WTC11 (cell line): ENCODE data around the gene GFOD1.

Experiments
- TF ChIP-seq, protein P1 (sequence below): fragments of 200-600 bp; IDR thresholded peaks from 2 replicates; pipeline ENCODE4 v1.8.0; 2022; ENCODE audit warnings: antibody characterized with exemption
- TF ChIP-seq, protein P2 (sequence below): sonication (generic); formaldehyde crosslinking; IDR thresholded peaks from 2 replicates; pipeline ENCODE4 v1.8.1; 2023; ENCODE audit warnings: mild to moderate bottlenecking, missing genetic modification reagents, moderate library complexity

DNA sequence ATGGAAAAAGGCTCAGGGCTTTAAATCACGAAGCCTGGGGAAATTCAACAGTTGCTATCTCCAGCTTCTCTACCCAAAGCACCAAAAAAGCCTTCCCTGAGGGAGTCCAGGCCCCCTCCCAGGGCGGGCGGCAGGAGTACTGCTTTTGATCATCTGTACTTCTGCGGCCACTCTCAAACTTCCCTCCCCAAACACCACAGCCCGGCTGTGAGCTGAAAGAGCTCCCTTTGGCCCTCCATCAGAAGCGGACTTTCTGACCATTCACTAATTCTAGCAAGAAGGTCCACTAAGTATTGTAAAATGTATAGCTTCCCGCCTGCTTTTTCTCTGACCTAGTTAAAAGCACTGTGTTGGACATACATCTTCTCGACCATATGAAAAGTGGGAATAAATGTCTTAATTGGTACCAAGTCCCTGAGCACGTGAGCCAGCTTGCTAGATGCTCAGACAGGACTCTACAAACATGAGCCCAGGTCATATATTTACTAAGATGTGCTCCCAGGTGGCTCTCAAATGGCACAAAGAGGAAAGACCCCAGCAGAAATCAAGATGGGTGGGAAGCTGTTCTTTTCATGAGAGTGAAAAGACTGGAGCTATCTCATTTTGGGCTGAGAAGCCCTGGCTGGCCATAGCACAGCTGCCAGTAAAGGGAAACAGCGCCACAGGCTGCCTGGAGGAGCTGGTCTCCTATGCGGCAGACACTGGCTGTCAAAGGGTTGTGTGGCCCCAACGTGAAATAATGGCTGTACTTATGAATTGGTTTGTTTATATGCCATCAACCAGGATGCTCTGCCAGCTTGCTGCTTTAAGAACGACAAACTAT is 58.6 kb downstream of the GFOD1 start:
- TF ChIP-seq, protein P1, sequence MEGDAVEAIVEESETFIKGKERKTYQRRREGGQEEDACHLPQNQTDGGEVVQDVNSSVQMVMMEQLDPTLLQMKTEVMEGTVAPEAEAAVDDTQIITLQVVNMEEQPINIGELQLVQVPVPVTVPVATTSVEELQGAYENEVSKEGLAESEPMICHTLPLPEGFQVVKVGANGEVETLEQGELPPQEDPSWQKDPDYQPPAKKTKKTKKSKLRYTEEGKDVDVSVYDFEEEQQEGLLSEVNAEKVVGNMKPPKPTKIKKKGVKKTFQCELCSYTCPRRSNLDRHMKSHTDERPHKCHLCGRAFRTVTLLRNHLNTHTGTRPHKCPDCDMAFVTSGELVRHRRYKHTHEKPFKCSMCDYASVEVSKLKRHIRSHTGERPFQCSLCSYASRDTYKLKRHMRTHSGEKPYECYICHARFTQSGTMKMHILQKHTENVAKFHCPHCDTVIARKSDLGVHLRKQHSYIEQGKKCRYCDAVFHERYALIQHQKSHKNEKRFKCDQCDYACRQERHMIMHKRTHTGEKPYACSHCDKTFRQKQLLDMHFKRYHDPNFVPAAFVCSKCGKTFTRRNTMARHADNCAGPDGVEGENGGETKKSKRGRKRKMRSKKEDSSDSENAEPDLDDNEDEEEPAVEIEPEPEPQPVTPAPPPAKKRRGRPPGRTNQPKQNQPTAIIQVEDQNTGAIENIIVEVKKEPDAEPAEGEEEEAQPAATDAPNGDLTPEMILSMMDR, result no peak
- TF ChIP-seq, protein P2, sequence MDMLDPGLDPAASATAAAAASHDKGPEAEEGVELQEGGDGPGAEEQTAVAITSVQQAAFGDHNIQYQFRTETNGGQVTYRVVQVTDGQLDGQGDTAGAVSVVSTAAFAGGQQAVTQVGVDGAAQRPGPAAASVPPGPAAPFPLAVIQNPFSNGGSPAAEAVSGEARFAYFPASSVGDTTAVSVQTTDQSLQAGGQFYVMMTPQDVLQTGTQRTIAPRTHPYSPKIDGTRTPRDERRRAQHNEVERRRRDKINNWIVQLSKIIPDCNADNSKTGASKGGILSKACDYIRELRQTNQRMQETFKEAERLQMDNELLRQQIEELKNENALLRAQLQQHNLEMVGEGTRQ (CRISPR knock-in tag), result no peak
